Measurements from ENCODE around the gene HELZ.

DNA sequence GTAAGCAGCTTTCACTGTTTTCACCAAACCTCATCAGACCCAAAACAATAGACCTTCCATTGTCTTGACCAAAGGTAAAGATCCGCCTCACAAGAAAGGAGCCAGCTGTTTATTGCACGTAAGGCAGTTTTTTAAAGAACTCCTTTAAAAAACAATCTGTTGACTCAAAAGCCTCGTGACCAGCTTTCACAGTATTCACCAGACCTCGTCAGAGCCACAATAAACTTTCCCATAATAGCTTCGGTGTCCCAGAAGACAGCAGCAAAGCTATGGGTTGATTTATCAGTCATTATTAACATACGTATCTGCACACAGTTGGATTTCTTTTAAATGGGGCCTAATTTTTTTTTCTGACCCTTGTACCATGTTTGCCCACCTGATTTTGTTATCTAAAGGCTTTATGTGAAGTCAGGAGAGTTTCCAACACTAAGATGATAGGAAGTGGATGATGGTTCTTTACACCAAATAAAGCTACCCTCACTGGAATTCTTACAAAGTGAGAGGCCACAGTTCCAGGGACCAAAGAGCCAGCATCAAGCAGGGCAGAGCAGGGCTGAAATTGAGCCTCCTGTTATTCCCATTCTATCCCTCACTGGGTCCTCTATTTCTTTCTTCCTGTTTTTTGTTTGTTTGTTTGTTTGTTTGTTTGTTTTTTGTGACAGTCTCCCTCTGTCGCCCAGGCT is 17.6 kb upstream of the HELZ start:
- TF ChIP-seq, protein P1, sequence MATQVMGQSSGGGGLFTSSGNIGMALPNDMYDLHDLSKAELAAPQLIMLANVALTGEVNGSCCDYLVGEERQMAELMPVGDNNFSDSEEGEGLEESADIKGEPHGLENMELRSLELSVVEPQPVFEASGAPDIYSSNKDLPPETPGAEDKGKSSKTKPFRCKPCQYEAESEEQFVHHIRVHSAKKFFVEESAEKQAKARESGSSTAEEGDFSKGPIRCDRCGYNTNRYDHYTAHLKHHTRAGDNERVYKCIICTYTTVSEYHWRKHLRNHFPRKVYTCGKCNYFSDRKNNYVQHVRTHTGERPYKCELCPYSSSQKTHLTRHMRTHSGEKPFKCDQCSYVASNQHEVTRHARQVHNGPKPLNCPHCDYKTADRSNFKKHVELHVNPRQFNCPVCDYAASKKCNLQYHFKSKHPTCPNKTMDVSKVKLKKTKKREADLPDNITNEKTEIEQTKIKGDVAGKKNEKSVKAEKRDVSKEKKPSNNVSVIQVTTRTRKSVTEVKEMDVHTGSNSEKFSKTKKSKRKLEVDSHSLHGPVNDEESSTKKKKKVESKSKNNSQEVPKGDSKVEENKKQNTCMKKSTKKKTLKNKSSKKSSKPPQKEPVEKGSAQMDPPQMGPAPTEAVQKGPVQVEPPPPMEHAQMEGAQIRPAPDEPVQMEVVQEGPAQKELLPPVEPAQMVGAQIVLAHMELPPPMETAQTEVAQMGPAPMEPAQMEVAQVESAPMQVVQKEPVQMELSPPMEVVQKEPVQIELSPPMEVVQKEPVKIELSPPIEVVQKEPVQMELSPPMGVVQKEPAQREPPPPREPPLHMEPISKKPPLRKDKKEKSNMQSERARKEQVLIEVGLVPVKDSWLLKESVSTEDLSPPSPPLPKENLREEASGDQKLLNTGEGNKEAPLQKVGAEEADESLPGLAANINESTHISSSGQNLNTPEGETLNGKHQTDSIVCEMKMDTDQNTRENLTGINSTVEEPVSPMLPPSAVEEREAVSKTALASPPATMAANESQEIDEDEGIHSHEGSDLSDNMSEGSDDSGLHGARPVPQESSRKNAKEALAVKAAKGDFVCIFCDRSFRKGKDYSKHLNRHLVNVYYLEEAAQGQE (IDR thresholded peaks at IDR 0.05; ENCODE audit: low read depth, low read length) = no peak
- no peak for TF ChIP-seq GABPA (IDR thresholded peaks at IDR 0.05; ENCODE audit: low read depth)
- TF ChIP-seq, protein P2, sequence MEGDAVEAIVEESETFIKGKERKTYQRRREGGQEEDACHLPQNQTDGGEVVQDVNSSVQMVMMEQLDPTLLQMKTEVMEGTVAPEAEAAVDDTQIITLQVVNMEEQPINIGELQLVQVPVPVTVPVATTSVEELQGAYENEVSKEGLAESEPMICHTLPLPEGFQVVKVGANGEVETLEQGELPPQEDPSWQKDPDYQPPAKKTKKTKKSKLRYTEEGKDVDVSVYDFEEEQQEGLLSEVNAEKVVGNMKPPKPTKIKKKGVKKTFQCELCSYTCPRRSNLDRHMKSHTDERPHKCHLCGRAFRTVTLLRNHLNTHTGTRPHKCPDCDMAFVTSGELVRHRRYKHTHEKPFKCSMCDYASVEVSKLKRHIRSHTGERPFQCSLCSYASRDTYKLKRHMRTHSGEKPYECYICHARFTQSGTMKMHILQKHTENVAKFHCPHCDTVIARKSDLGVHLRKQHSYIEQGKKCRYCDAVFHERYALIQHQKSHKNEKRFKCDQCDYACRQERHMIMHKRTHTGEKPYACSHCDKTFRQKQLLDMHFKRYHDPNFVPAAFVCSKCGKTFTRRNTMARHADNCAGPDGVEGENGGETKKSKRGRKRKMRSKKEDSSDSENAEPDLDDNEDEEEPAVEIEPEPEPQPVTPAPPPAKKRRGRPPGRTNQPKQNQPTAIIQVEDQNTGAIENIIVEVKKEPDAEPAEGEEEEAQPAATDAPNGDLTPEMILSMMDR (IDR thresholded peaks at IDR 0.05) = no peak
- TF ChIP-seq RFX5 (IDR thresholded peaks at IDR 0.05; ENCODE audit: low read length) = no peak
- TF ChIP-seq RAD21 (IDR thresholded peaks at IDR 0.05; ENCODE audit: low read length) = no peak
- TF ChIP-seq, protein P3, sequence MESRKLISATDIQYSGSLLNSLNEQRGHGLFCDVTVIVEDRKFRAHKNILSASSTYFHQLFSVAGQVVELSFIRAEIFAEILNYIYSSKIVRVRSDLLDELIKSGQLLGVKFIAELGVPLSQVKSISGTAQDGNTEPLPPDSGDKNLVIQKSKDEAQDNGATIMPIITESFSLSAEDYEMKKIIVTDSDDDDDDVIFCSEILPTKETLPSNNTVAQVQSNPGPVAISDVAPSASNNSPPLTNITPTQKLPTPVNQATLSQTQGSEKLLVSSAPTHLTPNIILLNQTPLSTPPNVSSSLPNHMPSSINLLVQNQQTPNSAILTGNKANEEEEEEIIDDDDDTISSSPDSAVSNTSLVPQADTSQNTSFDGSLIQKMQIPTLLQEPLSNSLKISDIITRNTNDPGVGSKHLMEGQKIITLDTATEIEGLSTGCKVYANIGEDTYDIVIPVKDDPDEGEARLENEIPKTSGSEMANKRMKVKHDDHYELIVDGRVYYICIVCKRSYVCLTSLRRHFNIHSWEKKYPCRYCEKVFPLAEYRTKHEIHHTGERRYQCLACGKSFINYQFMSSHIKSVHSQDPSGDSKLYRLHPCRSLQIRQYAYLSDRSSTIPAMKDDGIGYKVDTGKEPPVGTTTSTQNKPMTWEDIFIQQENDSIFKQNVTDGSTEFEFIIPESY (IDR thresholded peaks at IDR 0.05; ENCODE audit: borderline replicate concordance, low read depth) = no peak
- no peak for TF ChIP-seq FOXJ3 (CRISPR knock-in tag; IDR thresholded peaks at IDR 0.05)
- no peak for TF ChIP-seq JUND (IDR thresholded peaks at IDR 0.05)
- TF ChIP-seq, protein P4, sequence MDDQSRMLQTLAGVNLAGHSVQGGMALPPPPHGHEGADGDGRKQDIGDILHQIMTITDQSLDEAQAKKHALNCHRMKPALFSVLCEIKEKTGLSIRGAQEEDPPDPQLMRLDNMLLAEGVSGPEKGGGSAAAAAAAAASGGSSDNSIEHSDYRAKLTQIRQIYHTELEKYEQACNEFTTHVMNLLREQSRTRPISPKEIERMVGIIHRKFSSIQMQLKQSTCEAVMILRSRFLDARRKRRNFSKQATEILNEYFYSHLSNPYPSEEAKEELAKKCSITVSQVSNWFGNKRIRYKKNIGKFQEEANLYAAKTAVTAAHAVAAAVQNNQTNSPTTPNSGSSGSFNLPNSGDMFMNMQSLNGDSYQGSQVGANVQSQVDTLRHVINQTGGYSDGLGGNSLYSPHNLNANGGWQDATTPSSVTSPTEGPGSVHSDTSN (IDR thresholded peaks at IDR 0.05) = no peak
- TF ChIP-seq EP300 (IDR thresholded peaks at IDR 0.05; ENCODE audit: borderline replicate concordance in 1 of 2, low read depth in 1 of 2, low read length in 1 of 2) = no peak
- TF ChIP-seq, protein P5, sequence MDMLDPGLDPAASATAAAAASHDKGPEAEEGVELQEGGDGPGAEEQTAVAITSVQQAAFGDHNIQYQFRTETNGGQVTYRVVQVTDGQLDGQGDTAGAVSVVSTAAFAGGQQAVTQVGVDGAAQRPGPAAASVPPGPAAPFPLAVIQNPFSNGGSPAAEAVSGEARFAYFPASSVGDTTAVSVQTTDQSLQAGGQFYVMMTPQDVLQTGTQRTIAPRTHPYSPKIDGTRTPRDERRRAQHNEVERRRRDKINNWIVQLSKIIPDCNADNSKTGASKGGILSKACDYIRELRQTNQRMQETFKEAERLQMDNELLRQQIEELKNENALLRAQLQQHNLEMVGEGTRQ (IDR thresholded peaks at IDR 0.05; ENCODE audit: borderline replicate concordance, low read depth, low read length) = no peak
